Activated CD4-positive, alpha-beta T cell treated with anti-CD3 and anti-CD28 coated beads for 24 hours (primary cell): ENCODE data around the gene RERE.

Source experiments
- DNase-seq, 2 donors: peaks; one replicate each; pipeline ENCODE4 v3.0.0-alpha.2; 2020; ENCODE audit warnings: low read depth in 2 of 2

RERE gene

GRCh38 chr1:8424539-8425116 is 392.8 kb downstream of the RERE start:
- DNase-seq: peak; percentile 4 to 29

- DNase-seq: peak; percentile 23 to 44
These were observed 393.5 kb downstream of the RERE start for GRCh38 chr1:8423692-8424538.

GRCh38 chr1:8423269-8423691 is 394.2 kb downstream of the RERE start:
- DNase-seq: peak in 1 of 2 donors; percentile 15

- no peak for DNase-seq
These were observed 394.8 kb downstream of the RERE start for GRCh38 chr1:8422510-8423268.

GRCh38 chr1:8421721-8422120 is 395.7 kb downstream of the RERE start:
- no peak for DNase-seq

GRCh38 chr1:8420318-8420717 is 397.1 kb downstream of the RERE start:
- no peak for DNase-seq

- DNase-seq: no peak
These were observed 397.6 kb downstream of the RERE start for GRCh38 chr1:8419861-8420260.

DNA sequence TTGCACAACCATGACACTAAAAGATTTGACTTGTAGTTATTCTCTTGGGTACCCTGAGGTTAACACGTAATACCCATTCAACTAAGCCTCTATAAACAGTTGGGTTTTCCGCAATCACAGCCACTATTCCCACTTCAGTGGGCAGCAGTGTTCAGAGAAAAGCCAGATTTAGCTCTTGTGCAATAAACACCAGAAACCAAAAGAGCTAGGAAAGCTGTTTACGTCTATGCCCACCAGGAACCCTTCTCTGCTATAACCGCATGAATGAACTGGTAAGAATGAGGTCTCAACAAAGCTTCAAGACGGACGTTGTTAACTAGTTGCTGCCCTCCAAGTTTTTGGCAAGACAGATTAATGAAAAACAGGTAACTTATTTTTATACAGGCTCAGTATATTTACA is 398.3 kb downstream of the RERE start:
- no peak for DNase-seq

DNA sequence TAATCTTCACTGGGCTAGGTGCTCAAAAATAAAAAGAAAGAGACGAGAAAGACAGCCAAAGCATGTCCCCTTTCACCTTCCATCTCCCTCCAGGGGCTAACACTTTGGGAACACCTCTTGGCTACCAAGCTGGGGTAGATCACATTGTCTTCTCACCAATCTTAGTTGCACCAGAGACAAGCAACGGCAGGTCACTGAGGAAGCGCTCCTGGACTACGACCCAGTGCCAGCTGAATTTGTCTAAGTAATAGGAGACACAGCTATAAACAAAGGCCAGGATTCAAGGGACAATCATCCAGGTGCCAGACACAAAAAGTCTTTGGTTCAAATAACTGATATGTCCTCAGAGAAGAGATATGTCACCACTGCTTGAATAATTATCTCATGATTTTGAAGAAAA is 399.1 kb downstream of the RERE start:
- DNase-seq: no peak

GRCh38 chr1:8417625-8418024 is 399.8 kb downstream of the RERE start:
- DNase-seq: no peak

- DNase-seq: no peak
These were observed 400.6 kb downstream of the RERE start for GRCh38 chr1:8416881-8417280.

DNA sequence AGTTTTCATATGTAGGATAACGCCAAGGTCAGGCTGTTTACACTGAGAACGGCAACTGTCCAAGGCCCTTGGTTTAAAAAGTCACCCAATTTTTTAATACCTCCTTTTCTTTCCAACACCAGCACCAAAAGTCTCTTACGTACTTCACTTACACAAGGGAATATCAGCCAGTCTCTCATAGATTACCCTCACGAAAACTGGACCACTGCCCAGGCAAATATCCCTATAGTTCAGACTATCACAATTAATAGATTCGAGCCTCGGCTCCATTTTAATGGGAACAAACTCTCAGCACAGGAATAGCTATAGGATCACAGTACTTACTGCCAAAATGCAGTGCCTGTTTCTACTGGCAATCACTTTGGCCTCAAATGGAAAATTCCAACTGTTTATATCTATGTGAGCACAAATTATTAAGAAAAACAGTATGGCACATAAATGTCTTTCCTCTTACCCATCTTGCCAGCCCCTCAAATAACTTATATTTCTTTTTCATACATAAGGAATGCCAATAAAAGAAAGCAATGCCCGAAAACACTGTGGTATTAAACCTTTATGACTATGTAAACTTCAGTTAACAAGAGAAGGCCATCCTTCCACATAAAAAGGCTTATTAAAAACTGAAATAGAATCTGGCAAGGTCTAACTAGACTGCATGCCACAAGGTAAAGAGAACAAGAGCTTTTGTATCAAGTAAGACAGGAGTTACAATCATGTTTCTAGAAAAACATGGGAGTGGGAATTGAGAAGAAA is 401.7 kb downstream of the RERE start:
- DNase-seq: no peak

DNA sequence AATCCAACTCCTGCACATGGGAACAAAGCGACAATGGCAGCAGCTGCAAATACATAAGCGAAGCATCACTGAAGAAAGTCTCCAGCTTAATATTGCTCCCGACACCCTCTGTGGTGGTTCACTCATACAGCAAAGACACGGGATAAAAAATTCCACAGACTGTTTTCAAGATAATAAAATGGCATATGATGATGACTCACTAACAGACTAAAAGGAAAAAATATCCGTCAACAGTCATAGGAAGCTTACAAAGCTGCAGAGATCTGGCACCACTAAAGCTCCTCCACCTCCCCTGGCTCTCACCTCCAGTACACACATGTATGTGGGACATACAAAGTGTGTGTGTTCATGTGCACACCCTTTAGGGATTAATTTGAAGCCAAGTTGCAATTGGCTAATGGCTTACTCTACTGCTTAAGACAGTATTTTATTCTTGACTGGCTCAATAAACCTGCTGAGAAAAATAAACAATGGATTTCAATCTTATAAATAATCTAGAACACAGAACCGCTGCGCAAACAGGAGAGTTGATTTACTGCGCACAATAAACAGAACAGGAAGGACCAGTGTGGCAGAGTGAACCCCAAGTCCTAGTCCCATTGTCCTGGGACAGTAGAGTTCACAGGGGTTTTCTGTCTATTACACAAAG is 405.1 kb downstream of the RERE start:
- no peak for DNase-seq

GRCh38 chr1:8411803-8412182 is 405.6 kb downstream of the RERE start:
- no peak for DNase-seq

DNA sequence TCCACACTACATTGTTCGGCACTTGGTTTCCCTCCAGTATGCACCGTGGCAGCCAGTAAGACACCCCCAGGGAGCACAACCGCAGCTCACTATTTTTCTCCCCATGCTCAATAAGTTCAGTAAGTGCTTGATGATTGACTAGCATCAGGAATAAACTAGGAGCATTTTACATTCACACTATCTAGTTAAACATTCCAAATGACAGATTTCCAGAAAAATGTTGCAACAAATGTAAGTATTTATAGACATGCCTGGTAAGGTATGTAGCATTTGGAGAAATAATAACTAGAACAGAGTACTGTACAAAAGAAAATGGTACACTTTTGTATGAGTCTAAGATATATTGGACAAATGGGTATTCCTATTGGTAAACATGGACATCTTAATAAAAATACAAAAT is 406.6 kb downstream of the RERE start:
- DNase-seq: no peak

DNA sequence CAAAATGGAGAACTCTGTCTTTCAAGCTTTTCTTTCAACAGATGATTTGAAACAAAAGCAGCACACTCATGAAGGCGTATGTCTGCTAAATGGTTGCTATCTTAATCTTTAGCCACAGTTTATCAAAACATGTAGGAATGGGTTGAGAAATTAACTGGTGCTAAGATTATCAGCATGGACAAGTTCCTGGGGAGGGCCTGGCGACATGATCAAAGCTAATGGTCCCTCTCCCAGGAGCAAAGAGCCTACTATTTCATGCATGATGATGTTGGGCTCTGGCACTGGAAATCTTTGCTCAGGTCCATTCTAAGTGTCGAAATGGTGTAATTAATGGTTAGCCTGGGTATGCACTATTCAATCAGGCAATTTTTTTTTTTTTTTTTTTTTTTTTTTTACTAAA is 407.8 kb downstream of the RERE start:
- no peak for DNase-seq

DNA sequence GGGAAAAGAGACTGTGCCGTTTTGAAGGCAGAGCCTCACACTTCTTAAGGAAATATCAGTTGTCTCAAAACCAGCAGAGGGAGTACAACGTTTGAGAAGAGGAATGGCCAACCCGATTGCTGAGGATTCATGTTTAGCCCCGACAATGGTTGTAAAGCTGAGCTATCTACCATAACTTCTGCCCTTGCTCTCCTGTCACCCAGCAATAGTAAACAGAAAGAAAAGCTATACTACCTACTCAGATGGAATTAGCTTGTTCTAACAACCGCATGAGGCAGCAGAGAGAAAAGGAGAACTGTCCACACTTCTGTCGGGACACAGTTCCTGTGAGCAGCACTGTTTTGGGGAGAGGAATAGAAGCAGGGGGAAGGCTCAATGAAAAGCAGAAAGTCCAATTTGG is 408.3 kb downstream of the RERE start:
- DNase-seq: no peak

DNA sequence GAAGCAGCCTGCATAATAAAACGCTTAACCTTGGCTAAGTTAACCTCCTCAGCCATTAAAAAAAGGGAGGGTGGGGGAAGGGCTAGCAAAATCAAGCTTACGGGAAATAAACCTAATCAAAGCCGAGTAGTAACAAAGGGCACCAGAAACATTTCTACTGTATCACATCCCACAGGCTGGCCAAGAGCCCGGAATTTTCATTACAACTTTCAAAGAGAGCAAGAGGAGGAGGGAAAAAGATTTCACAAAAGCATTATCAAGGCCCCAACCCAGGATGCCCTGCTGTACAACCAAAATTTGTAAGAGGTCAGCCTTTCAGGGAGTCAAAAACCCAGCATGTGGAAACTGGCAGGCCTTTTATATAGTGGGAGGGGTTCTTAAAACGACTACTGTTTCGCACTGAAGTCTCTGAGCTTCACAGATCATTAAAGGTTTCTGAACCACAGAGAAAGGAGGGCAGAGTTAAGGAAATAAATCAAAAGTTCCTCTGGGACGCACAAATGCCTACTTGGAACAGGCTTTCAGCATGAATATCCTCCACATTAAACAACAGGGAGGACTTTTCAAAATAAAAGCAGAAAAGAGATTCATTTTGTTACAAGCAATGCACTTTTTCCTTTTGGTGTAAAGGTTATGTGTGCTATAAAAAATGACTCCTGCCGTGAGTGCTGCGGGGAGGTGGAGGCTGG is 409.1 kb downstream of the RERE start:
- DNase-seq: no peak

- no peak for DNase-seq
These were observed 409.8 kb downstream of the RERE start for GRCh38 chr1:8407652-8408051.

GRCh38 chr1:8406960-8407359 is 410.5 kb downstream of the RERE start:
- no peak for DNase-seq

DNA sequence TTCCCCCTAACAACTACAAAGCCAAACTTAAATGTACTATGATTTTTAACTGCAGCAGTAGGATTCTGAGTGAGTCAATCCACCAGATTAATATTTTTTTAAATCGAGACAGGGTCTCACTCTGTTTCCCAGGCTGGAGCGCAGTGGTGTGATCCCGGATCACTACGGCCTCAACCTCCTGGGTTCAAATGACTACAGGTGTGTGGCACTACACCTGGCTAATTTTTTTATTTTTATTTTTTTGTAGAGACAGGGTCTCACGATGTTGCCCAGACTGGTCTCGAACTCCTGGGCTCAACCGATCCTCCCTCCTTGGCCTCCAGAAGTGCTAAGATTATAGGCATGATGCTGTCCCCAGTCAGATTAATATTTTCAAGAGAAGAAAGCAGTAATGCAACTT is 411.4 kb downstream of the RERE start:
- DNase-seq: no peak
